HG03139 (cell line): Measurements from ENCODE around the gene MMP11.
"Not testable (repeated sequence)": the region's sequence is repeated elsewhere in the genome, so short reads cannot be mapped to it uniquely, and the experiment has no call there.

ENCODE experiments used
- ATAC-seq: cut with Tn5 transposase; IDR thresholded peaks from one replicate; pipeline ENCODE4 v1.9.1; 2021; ENCODE audit not compliant: unreplicated experiment

The MMP11 gene

GRCh38 chr22:23772649-23773473, at the start of gene MMP11:
Gene MMP11 (plus strand): TSS chr22:23772849. CDS start chr22:23772871, 22 bp downstream.
- ATAC-seq = no peak

DNA sequence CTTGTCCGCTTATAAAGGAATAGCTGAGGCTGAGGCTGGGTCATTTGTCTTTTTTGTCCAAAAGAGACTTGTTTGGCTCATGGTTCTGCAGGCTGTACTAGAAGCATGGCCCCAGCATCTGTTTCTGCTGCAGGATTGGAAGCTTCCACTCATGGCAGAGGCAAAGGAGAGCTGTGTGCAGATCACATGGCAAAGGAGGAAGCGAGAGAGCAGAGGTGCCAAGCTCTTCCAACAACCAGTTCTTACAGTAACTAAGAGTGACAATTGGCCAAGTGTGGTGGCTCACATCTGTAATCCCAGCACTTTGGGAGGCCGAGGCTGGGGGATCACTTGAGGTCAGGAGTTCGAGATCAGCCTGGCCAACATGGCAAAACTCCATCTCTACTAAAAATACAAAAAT, 44.5 kb upstream of the MMP11 start:
- ATAC-seq = not testable (repeated sequence)

DNA sequence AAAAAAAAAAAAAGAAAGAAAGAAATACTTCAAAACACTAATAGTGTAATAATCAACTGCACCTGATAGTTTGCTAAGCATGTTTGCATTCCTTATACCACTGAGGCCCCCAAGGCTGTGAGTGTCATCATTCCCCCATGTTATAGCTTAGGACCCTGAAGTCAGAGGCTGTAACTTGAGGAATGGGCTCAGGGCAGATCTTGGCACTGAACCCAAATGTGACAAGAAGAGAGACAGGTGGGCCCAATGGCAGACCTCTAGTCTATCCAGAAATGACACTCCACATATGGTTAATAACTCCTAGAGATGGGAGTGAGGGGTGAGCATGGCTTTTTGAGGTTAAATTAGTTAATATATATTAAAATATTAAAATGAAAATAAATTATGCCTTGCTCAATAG, 35.0 kb upstream of the MMP11 start:
- ATAC-seq = no peak

DNA sequence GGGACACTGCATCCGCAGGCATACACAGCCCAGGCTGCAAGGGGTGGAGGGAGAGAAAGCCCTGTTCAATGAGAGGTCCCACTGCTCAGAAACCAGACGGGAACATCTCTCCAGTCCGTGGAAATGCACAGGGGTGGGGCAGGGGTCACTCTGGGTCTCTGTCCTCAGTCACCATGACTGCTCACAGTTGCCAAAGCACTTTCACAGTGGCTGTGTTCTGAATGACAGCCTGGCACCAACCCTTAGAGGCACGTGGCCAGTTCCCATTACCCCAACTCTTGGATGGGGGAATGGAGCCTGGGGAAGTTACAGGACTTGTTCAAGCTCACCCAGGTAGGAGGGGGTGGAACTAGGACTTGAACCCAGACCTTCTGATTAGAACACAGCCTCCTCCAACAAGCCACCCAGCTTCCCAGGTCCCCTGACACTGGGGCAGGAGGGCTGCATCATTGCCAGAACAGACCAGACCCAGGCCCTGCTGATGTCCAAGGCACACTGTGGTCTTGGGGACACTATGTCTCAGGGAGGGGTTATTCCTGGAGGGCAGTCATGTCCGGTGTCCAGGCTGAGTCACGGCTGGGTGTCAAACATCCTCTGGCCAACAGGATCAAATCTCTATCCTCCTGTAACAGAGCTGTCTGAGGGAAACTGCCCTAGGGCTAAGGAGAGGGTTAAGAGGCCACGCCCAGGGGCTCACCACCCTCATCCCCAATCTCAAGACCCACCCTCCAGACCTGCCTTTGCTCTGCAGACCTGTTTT, 30.0 kb upstream of the MMP11 start:
- ATAC-seq = no peak

- ATAC-seq = no peak
Observed at GRCh38 chr22:23743303-23743705, 29.3 kb upstream of the MMP11 start.

DNA sequence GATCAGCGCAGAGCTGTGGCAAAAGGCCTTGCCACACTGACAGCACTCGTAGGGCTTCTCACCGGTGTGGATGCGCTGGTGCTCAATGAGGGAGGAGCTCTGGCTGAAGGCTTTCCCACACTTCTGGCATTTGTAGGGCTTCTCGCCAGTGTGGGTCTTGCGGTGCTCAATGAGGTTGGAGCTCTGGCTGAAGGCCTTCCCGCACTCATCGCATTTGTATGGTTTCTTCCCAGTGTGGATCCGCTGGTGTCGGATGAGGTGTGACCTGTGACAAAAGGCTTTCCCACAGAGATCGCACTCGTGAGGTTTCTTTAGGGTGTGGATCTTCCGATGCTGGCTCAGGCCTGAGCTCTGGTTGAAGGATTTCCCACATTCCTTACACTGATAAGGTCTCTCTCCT, 28.6 kb upstream of the MMP11 start:
- ATAC-seq = no peak

DNA sequence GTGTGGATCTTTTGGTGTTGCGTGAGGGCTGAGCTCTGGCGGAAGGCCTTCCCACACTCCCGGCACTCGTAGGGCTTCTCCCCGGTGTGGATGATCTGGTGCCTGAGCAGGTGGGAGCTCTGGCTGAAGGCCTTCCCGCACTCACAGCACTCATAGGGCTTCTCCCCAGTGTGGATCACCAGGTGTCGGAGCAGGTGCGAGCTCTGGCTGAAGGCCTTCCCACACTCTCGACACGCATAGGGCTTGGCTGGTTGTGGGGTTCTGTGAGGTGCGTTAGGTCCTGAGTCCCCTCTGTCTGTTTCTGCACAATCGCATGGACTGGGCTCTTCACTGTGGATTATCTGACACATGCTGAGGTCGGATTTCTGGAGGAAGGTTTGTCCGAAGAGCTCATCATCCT, 28.2 kb upstream of the MMP11 start:
- ATAC-seq = no peak

DNA sequence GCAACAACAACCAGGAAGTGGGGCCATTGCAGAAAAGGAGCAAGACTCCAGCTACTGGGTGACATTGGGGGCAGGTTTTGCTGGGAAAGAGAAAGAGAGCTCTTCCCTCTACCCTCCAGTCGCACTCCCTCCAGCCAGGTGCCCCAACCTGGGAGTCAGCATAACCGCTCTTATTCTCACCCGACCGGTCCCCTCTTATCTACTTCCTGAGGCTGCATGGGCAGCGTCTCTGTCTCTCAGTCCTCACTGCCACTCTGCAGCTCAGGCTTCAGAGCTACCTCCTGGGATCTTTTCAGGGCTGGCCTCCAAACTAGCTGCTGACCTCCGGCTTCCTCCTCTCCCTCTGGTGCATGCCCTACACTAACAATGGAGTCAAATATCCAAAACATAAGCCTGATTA, 26.9 kb upstream of the MMP11 start:
- ATAC-seq = no peak

GRCh38 chr22:23749841-23750301, 22.8 kb upstream of the MMP11 start:
- ATAC-seq = no peak

GRCh38 chr22:23750367-23750713, 22.3 kb upstream of the MMP11 start:
- ATAC-seq = no peak

GRCh38 chr22:23750714-23751440, 21.8 kb upstream of the MMP11 start, which contains the start of gene ZNF70:
Gene ZNF70 (minus strand): TSS chr22:23751112. CDS start chr22:23745140, 5,972 bp downstream.
- peak; percentile 57 for ATAC-seq

DNA sequence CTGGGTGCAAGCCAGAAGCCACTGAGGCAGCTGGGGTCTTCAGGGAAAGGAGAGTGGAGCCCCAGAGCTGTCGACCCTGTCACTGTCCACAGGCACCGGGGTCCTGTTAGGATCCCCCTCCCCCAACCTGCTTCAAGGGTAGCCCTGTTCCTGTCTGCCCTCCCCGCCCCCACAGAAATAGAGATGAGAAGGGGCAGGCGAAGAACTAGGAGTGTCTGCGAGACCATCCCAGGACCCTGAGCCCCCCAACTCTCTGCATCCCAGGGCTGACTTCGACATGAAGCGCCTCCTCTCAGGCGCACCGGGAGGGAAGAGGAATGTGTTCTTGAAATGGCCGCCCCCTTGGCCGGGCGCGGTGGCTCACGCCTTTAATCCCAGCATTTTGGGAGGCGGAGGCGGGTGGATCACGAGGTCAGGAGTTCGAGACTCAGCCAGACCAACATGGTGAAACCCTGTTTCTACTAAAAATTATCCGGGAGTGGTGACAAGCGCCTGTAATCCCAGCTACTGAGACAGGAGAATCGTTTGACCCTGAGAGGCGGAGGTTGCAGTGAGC, 21.1 kb upstream of the MMP11 start:
- no peak for ATAC-seq

GRCh38 chr22:23752090-23752691, 20.5 kb upstream of the MMP11 start:
- ATAC-seq = no peak

- no peak for ATAC-seq
Observed at GRCh38 chr22:23752750-23753149, 19.9 kb upstream of the MMP11 start.

GRCh38 chr22:23753385-23753784, 19.3 kb upstream of the MMP11 start:
- no peak for ATAC-seq

- ATAC-seq = no peak
Observed at GRCh38 chr22:23754220-23754919, 18.3 kb upstream of the MMP11 start, which contains the start of gene VPREB3. Gene VPREB3 (minus strand): TSS chr22:23754425. CDS start chr22:23754363, 62 bp downstream.

DNA sequence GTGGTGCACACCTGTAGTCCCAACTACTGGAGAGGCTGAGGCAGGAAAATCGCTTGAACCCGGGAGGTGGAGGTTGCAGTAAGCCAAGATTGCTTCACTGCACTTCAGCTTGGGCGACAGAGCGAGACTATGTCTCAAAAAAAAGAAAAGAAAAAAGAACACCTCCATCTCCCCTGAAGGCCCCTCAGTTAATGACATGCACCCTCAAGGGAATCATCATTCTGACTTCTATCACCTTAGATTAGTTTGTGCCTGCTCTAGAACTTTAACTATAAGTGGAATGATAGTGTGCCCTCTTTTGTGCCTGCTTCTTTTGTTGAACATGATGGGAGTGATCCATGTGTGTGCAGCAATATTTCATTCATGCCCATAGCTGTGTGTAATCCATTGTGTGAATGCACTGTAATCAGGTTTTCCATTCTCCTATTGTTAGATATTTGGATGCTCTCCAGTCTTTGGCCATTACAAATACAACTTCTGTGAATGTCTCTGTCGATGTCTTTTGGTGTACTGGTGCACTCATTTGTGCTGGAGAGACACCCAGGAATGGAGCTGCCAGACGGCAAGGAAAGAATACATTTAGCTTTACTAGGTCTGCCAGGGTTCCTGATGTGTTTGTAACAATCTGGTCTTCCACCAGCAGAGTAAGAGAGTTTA, 17.5 kb upstream of the MMP11 start:
- no peak for ATAC-seq

DNA sequence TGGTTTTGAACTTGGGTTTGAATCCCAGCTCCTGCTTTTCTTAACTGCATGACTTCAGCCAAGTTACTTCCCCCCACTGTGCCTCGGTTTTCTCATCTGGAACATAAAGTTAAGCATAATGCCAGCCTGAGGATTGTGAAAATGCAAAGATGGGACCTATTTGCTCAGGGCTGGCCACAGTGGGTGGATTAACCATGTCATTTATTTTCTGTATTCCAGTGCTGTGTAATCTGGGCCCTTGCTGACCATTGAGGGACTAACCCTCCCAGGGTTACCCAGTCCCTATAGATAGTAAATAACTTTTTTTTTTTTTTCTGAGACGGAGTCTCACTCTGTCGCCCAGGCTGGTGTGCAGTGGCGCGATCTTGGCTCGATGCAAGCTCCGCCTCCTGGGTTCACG, 16.9 kb upstream of the MMP11 start:
- ATAC-seq = no peak

GRCh38 chr22:23756891-23757290, 15.8 kb upstream of the MMP11 start:
- ATAC-seq = no peak

- ATAC-seq = no peak
Observed at GRCh38 chr22:23759566-23759965, 13.1 kb upstream of the MMP11 start.
